CD8-positive, alpha-beta memory T cell (primary cell): ENCODE data around the gene MYO1D. TPM values are rescaled to one million over a fixed set of nuclear protein-coding genes. Genes with fewer than 3 reads are reported as not detected.
A peak's percentile ranks its signal among the peaks of the same experiment; 100 is the strongest.

Experiments
- CTCF ChIA-PET: fragments of 350-600 bp; sonication (Branson Sonifier 250); formaldehyde crosslinking; loops from one replicate; lab custom pipeline; 2021; ENCODE audit warnings: antibody characterized with exemption; lab: Charles Lee
- POLR2A ChIA-PET: fragments of 350-600 bp; sonication (Branson Sonifier 250); formaldehyde crosslinking; loops from one replicate; lab custom pipeline; 2021; ENCODE audit warnings: antibody characterized with exemption; lab: Charles Lee
- DNase-seq, 5 donors: peaks; one replicate each; pipeline versions ENCODE4 v3.0.0 to v3.0.0-alpha.2; 2020 to 2022; ENCODE audit warnings: mixed read lengths in 1 of 5
- H3K27ac ChIP-seq: one replicate; pipeline ENCODE4 v1.7.0; 2013; ENCODE audit warnings: low read depth, mild to moderate bottlenecking, low read length, moderate library complexity
- H3K27me3 ChIP-seq: 2 replicates; pipeline ENCODE4 v1.7.0; 2013; ENCODE audit warnings: low read length, mild to moderate bottlenecking; ENCODE audit not compliant: insufficient read depth, poor library complexity, severe bottlenecking
- H3K36me3 ChIP-seq: 2 replicates; pipeline ENCODE4 v1.7.0; 2013; ENCODE audit warnings: mild to moderate bottlenecking, low read length, moderate library complexity; ENCODE audit not compliant: insufficient read depth
- H3K4me1 ChIP-seq: 2 replicates; pipeline ENCODE4 v1.7.0; 2013; ENCODE audit warnings: mild to moderate bottlenecking, low read length, moderate library complexity; ENCODE audit not compliant: insufficient read depth
- H3K4me3 ChIP-seq: 2 replicates; pipeline ENCODE4 v1.7.0; 2013; ENCODE audit warnings: mild to moderate bottlenecking, low read length
- H3K9me3 ChIP-seq: 2 replicates; pipeline ENCODE4 v1.7.0; 2013; ENCODE audit warnings: mild to moderate bottlenecking, low read length
- H3K27ac Mint-ChIP-seq, 8 donors: one replicate each; pipeline ENCODE4 v1.8.0; 2020 to 2021; ENCODE audit warnings: mixed read lengths in 8 of 8, mild to moderate bottlenecking in 6 of 8, inconsistent platforms in 3 of 8, moderate library complexity in 3 of 8
- H3K27me3 Mint-ChIP-seq, 2 donors: one replicate each; pipeline ENCODE4 v1.8.0; 2020 to 2021; ENCODE audit warnings: mixed read lengths in 2 of 2, mild to moderate bottlenecking in 1 of 2, moderate library complexity in 1 of 2
- H3K36me3 Mint-ChIP-seq, 3 donors: one replicate each; pipeline ENCODE4 v1.8.0; 2020 to 2021; ENCODE audit warnings: mixed read lengths in 3 of 3, inconsistent platforms in 1 of 3, mild to moderate bottlenecking in 1 of 3
- H3K4me1 Mint-ChIP-seq, 3 donors: one replicate each; pipeline ENCODE4 v1.8.0; 2020 to 2021; ENCODE audit warnings: mixed read lengths in 3 of 3, inconsistent platforms in 1 of 3, mild to moderate bottlenecking in 1 of 3
- H3K4me3 Mint-ChIP-seq, 7 donors: one replicate each; pipeline ENCODE4 v1.8.0; 2020 to 2021; ENCODE audit warnings: mixed read lengths in 7 of 7, mild to moderate bottlenecking in 6 of 7, moderate library complexity in 4 of 7, inconsistent platforms in 2 of 7
- H3K9me3 Mint-ChIP-seq, 5 donors: one replicate each; pipeline ENCODE4 v1.8.0; 2020 to 2022; ENCODE audit warnings: mixed read lengths in 5 of 5, mild to moderate bottlenecking in 3 of 5, moderate library complexity in 2 of 5, inconsistent platforms in 1 of 5
- polyA plus RNA-seq: library from polyadenylated mRNA; unstranded; fragments of 300-500 nt; fragmentation: Illumina TruSeq; gene quantifications from one replicate; pipeline ENCODE4 v1.2.3, GENCODE V29; 2021
- total RNA-seq, 2 experiments: library from RNA; stranded (reverse); gene quantifications; one replicate each; pipeline ENCODE4 v1.2.3, GENCODE V29; 2021

Gene MYO1D
- total and polyA plus RNA-seq, 3 experiments from 2014 or later: 9.0 to 15.8 (median 11.5) TPM

DNA sequence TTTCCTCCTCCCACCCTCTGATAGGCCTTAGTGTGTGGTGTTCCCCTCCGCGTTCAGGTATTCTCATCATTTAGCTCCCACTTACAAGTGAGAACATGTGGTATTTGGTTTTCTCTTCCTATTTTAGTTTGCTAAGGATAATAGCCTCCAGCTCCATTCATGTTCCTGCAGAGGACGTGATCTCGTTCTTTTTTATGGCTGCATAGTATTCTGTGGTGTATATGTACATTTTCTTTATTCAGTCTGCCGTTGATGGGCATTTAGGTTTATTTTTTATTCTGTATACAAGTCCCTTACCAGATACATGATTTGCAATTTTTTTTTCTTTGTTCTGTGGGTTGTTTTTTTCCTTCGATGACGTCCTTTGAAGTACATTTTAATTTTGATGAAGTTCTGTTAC lies 409.0 kb downstream of the MYO1D start:
- H3K27ac ChIP-seq: no peak overlapping the region
- Mint-ChIP-seq H3K36me3 (peaks cover 10 to 81% (median 17%) of the 10 kb centered on the region in 3 donors), H3K9me3 (no peaks in the 10 kb centered on the region), H3K4me3 (no peak overlapping the region), H3K27me3 (no peaks in the 10 kb centered on the region), H3K27ac (peak overlapping the region in 1 of 8 donors; percentile 79), H3K4me1 (peaks cover 0 to 15% (median 2%) of the 10 kb centered on the region in 3 donors)
- no peaks in the 10 kb centered on the region for H3K4me1 ChIP-seq
- H3K27me3 ChIP-seq: no peaks in the 10 kb centered on the region
- POLR2A ChIA-PET: no interaction called here
- DNase-seq: no peak
- no peak overlapping the region for H3K4me3 ChIP-seq
- H3K9me3 ChIP-seq: no peaks in the 10 kb centered on the region
- H3K36me3 ChIP-seq: peaks cover 38% of the 10 kb centered on the region
- CTCF ChIA-PET: interaction anchor here (1.9 kb wide), 1 partner anchor 16 kb away, joined by 7 read pairs; no protein-coding TSS in a partner anchor

DNA sequence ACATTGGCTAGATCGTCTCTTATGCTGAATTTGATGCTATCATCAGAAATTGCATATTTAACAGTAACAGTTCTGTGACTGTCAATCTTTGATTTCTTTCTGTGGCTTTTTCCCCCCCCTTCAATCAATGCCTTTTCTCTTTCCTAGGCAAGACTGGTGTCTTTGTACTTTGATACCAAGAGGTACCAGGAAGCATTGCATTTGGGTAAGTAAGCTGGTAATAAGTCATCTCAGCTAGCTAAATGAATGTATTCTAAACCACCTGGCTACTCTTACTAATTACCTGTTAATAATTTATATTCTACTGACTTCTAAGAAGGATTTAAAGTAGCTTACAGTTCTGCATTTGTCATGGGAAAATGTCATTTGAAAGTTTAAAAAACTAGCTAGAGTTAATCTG lies 412.6 kb downstream of the MYO1D start:
- H3K27ac Mint-ChIP-seq: no peak overlapping the region
- H3K4me3 Mint-ChIP-seq: no peak overlapping the region
- H3K4me1 Mint-ChIP-seq: peaks cover 13 to 28% (median 16%) of the 10 kb centered on the region in 3 donors
- H3K9me3 ChIP-seq: no peaks in the 10 kb centered on the region
- no peak for DNase-seq
- H3K36me3 Mint-ChIP-seq: peaks cover 10 to 83% (median 11%) of the 10 kb centered on the region in 3 donors
- no peak overlapping the region for H3K27ac ChIP-seq
- peaks cover 5% of the 10 kb centered on the region for H3K4me1 ChIP-seq
- H3K27me3 ChIP-seq: no peaks in the 10 kb centered on the region
- H3K27me3 Mint-ChIP-seq: no peaks in the 10 kb centered on the region
- ChIA-PET POLR2A (no interaction called here), CTCF (interaction anchor here (1.0 to 6.1 kb wide), 5 partner anchors 10 to 22 kb away, joined by 3 to 44 read pairs (median 18); partner anchors contain the start of genes CDK5R1 and PSMD11)
- H3K36me3 ChIP-seq: peaks cover 38% of the 10 kb centered on the region
- no peaks in the 10 kb centered on the region for H3K9me3 Mint-ChIP-seq
- H3K4me3 ChIP-seq: no peak overlapping the region

DNA sequence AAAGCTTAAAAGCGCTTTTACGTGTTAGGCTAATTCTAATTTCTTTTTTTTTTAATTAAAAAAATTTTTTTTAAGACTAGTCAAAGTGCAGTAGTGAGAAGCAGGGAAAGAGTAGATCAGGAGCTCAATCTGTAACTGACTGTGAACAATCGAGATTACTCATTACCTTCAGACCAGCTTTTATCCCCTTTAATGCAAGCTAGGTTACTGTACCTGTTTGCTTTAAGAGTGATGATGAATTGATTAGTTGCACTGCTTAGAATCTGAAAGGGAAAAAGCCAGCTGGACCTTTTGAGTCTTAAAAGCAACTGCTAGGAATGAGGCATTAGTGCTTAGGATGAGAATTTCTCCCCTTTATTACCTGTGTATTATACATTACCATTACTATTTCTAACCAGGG lies 413.6 kb downstream of the MYO1D start:
- Histone ChIP-seq H3K27me3 (no peaks in the 10 kb centered on the region), H3K4me3 (no peak overlapping the region), H3K36me3 (peaks cover 36% of the 10 kb centered on the region), H3K4me1 (peaks cover 8% of the 10 kb centered on the region), H3K27ac (no peak overlapping the region), H3K9me3 (no peaks in the 10 kb centered on the region)
- H3K4me3 Mint-ChIP-seq: no peak overlapping the region
- CTCF ChIA-PET: interaction anchor here (0.7 to 6.1 kb wide), 13 partner anchors 9 to 294 kb away, joined by 3 to 44 read pairs (median 6); partner anchors contain the start of genes CDK5R1 and PSMD11
- no peaks in the 10 kb centered on the region for H3K9me3 Mint-ChIP-seq
- peaks cover 10 to 82% (median 13%) of the 10 kb centered on the region in 3 donors for H3K36me3 Mint-ChIP-seq
- no peaks in the 10 kb centered on the region for H3K27me3 Mint-ChIP-seq
- H3K4me1 Mint-ChIP-seq: peaks cover 16 to 34% (median 22%) of the 10 kb centered on the region in 3 donors
- POLR2A ChIA-PET: interaction anchor here (1.3 kb wide), 1 partner anchor 23 kb away, joined by 3 read pairs; the partner anchor contains the start of gene CDK5R1
- no peak overlapping the region for H3K27ac Mint-ChIP-seq
- no peak for DNase-seq

DNA sequence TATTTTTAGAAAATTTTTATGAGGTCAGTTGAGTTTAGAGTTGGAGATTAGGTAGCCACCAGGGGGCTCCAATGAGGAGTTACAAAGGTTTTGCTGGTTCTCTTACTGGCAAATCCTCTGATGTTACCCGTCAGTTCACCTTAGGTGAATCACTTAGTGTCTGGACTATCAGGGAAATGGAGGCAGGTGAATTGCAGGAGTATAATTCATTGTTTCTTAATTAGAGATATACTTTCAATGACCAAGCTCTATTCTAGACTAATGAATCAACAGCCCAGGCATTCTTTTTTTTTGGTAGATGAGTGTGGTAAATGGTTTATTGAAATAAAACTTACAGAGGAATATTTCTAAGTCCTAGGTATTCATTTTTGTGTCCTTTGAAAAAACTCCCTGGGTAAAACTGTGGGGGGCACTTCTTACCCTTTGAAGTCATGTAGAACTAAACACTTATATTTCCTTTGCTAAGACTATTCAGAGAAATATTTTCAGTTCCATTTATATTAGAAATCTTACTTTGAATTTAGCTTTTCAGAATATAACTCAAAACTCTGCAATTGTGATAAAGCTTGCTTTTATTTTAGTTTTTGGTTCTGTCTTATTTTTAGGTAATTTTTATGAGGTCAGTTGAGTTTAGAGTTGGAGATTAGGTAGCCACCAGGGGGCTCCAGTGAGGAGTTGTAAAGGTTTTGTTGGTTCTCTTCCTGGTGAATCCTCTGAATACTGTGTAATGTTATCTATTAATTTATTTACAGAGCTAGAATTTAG lies 414.9 kb downstream of the MYO1D start:
- Mint-ChIP-seq H3K27me3 (no peaks in the 10 kb centered on the region), H3K36me3 (peaks cover 4 to 84% (median 11%) of the 10 kb centered on the region in 3 donors), H3K9me3 (no peaks in the 10 kb centered on the region), H3K27ac (peak overlapping the region; percentile 3 to 90 (median 26)), H3K4me1 (peaks cover 22 to 44% (median 32%) of the 10 kb centered on the region in 3 donors), H3K4me3 (peak overlapping the region in 1 of 7 donors; percentile 23)
- ChIA-PET CTCF (interaction anchor here (0.6 to 6.1 kb wide), 28 partner anchors 8 to 614 kb away, joined by 3 to 44 read pairs (median 5); partner anchors contain the start of genes CDK5R1 and PSMD11), POLR2A (no interaction called here)
- Histone ChIP-seq H3K4me1 (peaks cover 12% of the 10 kb centered on the region), H3K4me3 (no peak overlapping the region), H3K27me3 (no peaks in the 10 kb centered on the region), H3K36me3 (peaks cover 30% of the 10 kb centered on the region), H3K27ac (no peak overlapping the region), H3K9me3 (no peaks in the 10 kb centered on the region)
- DNase-seq: peak; percentile 46 to 67 (median 56)

DNA sequence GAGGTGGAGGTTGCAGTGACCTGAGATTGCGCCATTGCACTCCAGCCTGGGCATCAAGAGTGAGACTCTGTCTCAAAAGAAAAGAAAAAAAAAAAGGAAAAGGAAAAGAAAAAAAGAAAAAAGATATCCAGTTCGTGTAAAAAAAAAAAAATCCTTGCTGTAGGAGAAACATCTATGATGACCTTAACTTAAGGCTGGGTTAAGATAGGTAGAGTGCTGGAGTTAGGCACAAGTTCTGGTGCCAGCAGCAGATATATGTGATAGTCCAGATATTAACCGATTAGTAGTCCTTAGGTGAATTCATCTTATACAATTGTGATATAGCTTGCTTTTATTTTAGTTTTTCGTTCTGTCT lies 415.4 kb downstream of the MYO1D start:
- H3K27ac ChIP-seq: no peak overlapping the region
- H3K4me3 Mint-ChIP-seq: no peak overlapping the region
- peak overlapping the region in 6 of 8 donors; percentile 3 to 90 (median 61) for H3K27ac Mint-ChIP-seq

DNA sequence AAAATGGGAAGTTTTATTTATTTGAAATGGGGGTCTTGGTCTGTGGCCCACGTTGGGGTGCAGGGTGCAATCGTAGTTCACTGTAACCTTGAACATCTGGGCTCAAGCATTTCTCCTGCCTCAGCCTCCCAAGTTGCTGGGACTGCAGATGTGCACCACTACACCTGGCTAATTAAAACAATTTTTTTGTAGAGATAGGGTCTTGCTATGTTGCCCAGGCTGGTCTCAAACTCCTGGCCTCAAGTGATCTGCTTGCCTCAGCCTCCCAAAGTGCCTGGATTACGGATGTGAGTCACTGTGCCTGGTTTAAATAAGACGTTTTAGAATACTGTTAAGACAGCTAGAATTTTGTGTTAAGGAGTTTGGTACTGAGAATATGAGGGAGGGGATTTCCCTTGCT lies 416.9 kb downstream of the MYO1D start:
- CTCF ChIA-PET: interaction anchor here (4.6 kb wide), 1 partner anchor 15 kb away, joined by 40 read pairs; the partner anchor contains the start of gene PSMD11
- H3K4me3 ChIP-seq: no peak overlapping the region
- H3K27me3 ChIP-seq: no peaks in the 10 kb centered on the region
- peaks cover 12% of the 10 kb centered on the region for H3K4me1 ChIP-seq
- H3K27me3 Mint-ChIP-seq: no peaks in the 10 kb centered on the region
- H3K27ac ChIP-seq: no peak overlapping the region
- peaks cover 33% of the 10 kb centered on the region for H3K36me3 ChIP-seq
- H3K27ac Mint-ChIP-seq: peak overlapping the region in 3 of 8 donors; percentile 11 to 32 (median 29)
- no peak for DNase-seq
- H3K4me3 Mint-ChIP-seq: no peak overlapping the region
- H3K4me1 Mint-ChIP-seq: peaks cover 22 to 46% (median 36%) of the 10 kb centered on the region in 3 donors
- POLR2A ChIA-PET: interaction anchor here (0.6 to 1.1 kb wide), 2 partner anchors 26 to 62 kb away, joined by 3 read pairs; partner anchors contain the start of gene CDK5R1
- peaks cover 6 to 80% (median 15%) of the 10 kb centered on the region in 3 donors for H3K36me3 Mint-ChIP-seq
- no peaks in the 10 kb centered on the region for H3K9me3 Mint-ChIP-seq
- H3K9me3 ChIP-seq: no peaks in the 10 kb centered on the region

More for the DNA sequence above, 415.4 kb downstream of the MYO1D start:
- Histone ChIP-seq H3K4me3 (no peak overlapping the region), H3K36me3 (peaks cover 30% of the 10 kb centered on the region), H3K9me3 (no peaks in the 10 kb centered on the region), H3K27me3 (no peaks in the 10 kb centered on the region), H3K4me1 (peaks cover 12% of the 10 kb centered on the region)
- CTCF ChIA-PET: interaction anchor here (1.2 to 6.1 kb wide), 23 partner anchors 11 to 295 kb away, joined by 3 to 44 read pairs (median 5); partner anchors contain the start of genes CDK5R1 and PSMD11
- POLR2A ChIA-PET: no interaction called here
- DNase-seq: no peak
- Mint-ChIP-seq H3K9me3 (no peaks in the 10 kb centered on the region), H3K27me3 (no peaks in the 10 kb centered on the region), H3K4me1 (peaks cover 22 to 47% (median 36%) of the 10 kb centered on the region in 3 donors), H3K36me3 (peaks cover 4 to 83% (median 14%) of the 10 kb centered on the region in 3 donors)

DNA sequence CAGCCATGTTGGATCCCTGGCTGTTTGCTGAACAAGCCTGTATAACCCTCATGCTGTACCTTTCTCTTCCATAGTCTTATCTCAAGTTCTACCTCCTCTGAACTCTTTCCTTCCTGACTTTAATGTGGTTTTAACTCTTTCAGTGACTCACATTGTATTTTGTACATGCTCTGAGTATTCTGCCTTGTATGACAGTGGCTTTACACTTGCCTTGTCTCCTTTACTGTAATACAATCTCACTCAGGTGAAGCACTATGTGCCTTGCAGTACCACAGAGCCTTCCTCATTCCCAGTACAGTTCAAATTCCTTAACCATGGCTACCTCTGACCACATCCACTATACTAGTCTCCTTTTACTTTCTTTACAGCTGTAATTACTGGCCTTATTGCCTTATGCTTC lies 418.6 kb downstream of the MYO1D start:
- no peak for DNase-seq
- Histone ChIP-seq H3K27me3 (no peaks in the 10 kb centered on the region), H3K27ac (no peak overlapping the region), H3K4me1 (peaks cover 12% of the 10 kb centered on the region), H3K36me3 (peaks cover 33% of the 10 kb centered on the region), H3K9me3 (no peaks in the 10 kb centered on the region), H3K4me3 (no peak overlapping the region)
- CTCF ChIA-PET: no interaction called here
- H3K36me3 Mint-ChIP-seq: peaks cover 10 to 84% (median 26%) of the 10 kb centered on the region in 3 donors
- peaks cover 28 to 53% (median 48%) of the 10 kb centered on the region in 3 donors for H3K4me1 Mint-ChIP-seq
- H3K27ac Mint-ChIP-seq: peak overlapping the region in 6 of 8 donors; percentile 19 to 74 (median 36)
- H3K9me3 Mint-ChIP-seq: no peaks in the 10 kb centered on the region
- no peak overlapping the region for H3K4me3 Mint-ChIP-seq
- POLR2A ChIA-PET: no interaction called here
- H3K27me3 Mint-ChIP-seq: no peaks in the 10 kb centered on the region
